K562 (cell line): ENCODE data around the gene JAKMIP2. TPM values are rescaled to one million over a fixed set of nuclear protein-coding genes. Genes with fewer than 3 reads are reported as not detected.

Experiments used
- ATAC-seq: fragments of 200-7000 bp; cut with Tn5 transposase; 3 replicates; pipeline ENCODE4 v1.9.1; 2020; ENCODE audit warnings: moderate library complexity
- BruUV-seq: library from RNA; stranded (reverse); fragments of 400-500 nt; replicated peaks from 2 replicates; lab custom pipeline; 2021; lab: Mats Ljungman, UMichigan
- CTCF ChIA-PET: fragments of 300-600 bp; formaldehyde crosslinking; extraction: SDS; loops from one replicate; lab custom pipeline; 2021; ENCODE audit warnings: low intra/inter-chr PET ratio; lab: Yijun Ruan, JAX
- POLR2A ChIA-PET: fragments of 300-600, 350-650 bp; sonication (Branson Sonifier 250); formaldehyde crosslinking; extraction: SDS; loops from one replicate; lab custom pipeline; 2021; ENCODE audit warnings: antibody characterized with exemption, inconsistent platforms; lab: Yijun Ruan, JAX
- DNase-seq, 4 experiments: peaks; one replicate each; pipeline versions ENCODE4 v3.0.0 to v3.0.0-alpha.2; 2011 to 2018; ENCODE audit warnings: low spot score in 3 of 4, mixed read lengths in 3 of 4; ENCODE audit errors: extremely low read depth in 1 of 4
- FAIRE-seq: peaks from 2 replicates; lab custom pipeline; 2011; peaks lifted over from hg19 to GRCh38; lab: Jason Lieb, UNC
- H2AFZ ChIP-seq: 2 replicates; pipeline ENCODE4 v1.6.0; 2011; ENCODE audit warnings: low read depth, low read length, control low read depth, inconsistent platforms
- H3K27ac ChIP-seq: fragments of 200-600 bp; 3 replicates; pipeline ENCODE4 v1.8.0; 2011; ENCODE audit warnings: low read depth, mild to moderate bottlenecking, control low read depth, inconsistent platforms, low read length, moderate library complexity, mixed read lengths; ENCODE audit errors: extremely low read depth
- H3K27me3 ChIP-seq, 2 experiments: fragments of 300-600 bp in 1 of 2; 2 replicates in 1 of 2; 3 replicates in 1 of 2; pipeline versions ENCODE4 v1.6.0 to v1.8.0; 2011; ENCODE audit warnings: inconsistent platforms in 2 of 2, low read length in 2 of 2, mild to moderate bottlenecking in 1 of 2, mixed read lengths in 1 of 2, moderate library complexity in 1 of 2; ENCODE audit not compliant: control insufficient read depth in 2 of 2, insufficient read depth in 2 of 2
- H3K36me3 ChIP-seq: fragments of 300-600 bp; 3 replicates; pipeline ENCODE4 v1.8.0; 2011; ENCODE audit warnings: mild to moderate bottlenecking, low read length, inconsistent platforms; ENCODE audit not compliant: control insufficient read depth, insufficient read depth
- H3K4me1 ChIP-seq, 2 experiments: fragments of 200-600 bp in 1 of 2; replicated peaks in 1 of 2; 2 replicates in 1 of 2; 3 replicates in 1 of 2; pipeline versions ENCODE4 v1.5.1 to v1.8.0; 2011; ENCODE audit warnings: inconsistent platforms in 2 of 2, low read length in 2 of 2, mild to moderate bottlenecking in 1 of 2, mixed read lengths in 1 of 2, moderate library complexity in 1 of 2; ENCODE audit not compliant: control insufficient read depth in 2 of 2, insufficient read depth in 2 of 2
- H3K4me2 ChIP-seq: 2 replicates; pipeline ENCODE4 v1.6.1; 2011; ENCODE audit warnings: low read length, control low read depth, inconsistent platforms, mixed read lengths; ENCODE audit not compliant: insufficient read depth
- H3K4me3 ChIP-seq: fragments of 200-600 bp; sonication (generic), shearing (Covaris generic); 2 replicates; pipeline ENCODE4 v1.5.1; 2016; ENCODE audit warnings: control low read depth, inconsistent platforms
- H3K79me2 ChIP-seq: fragments of 200-600 bp; 3 replicates; pipeline ENCODE4 v1.8.0; 2011; ENCODE audit warnings: low read length, inconsistent platforms; ENCODE audit not compliant: control insufficient read depth, insufficient read depth
- H3K9ac ChIP-seq, 2 experiments: 2 replicates each; pipeline versions ENCODE4 v1.6.0 to v1.6.1; 2011; ENCODE audit warnings: low read depth in 2 of 2, low read length in 2 of 2, control low read depth in 1 of 2, inconsistent platforms in 1 of 2, mild to moderate bottlenecking in 1 of 2, mixed read lengths in 1 of 2; ENCODE audit not compliant: insufficient read depth in 1 of 2
- H3K9me1 ChIP-seq: one replicate; pipeline ENCODE4 v1.6.0; 2011; ENCODE audit warnings: inconsistent platforms, mild to moderate bottlenecking, low read length, moderate library complexity; ENCODE audit not compliant: control insufficient read depth, insufficient read depth
- H3K9me3 ChIP-seq: replicated peaks from 2 replicates; pipeline ENCODE4 v1.5.1; 2011; ENCODE audit warnings: low read depth, low read length, inconsistent platforms; ENCODE audit not compliant: control insufficient read depth, insufficient read depth
- H4K20me1 ChIP-seq: replicated peaks from 2 replicates; pipeline ENCODE4 v1.6.1; 2011; ENCODE audit warnings: low read length, inconsistent platforms, mixed read lengths; ENCODE audit not compliant: control insufficient read depth, insufficient read depth
- CHD2 ChIP-seq: IDR thresholded peaks from 2 replicates; pipeline ENCODE4 v1.6.1; 2011; ENCODE audit warnings: low read depth, low read length
- EHMT2 ChIP-seq: fragments of 450-650 bp; IDR thresholded peaks from 2 replicates; pipeline ENCODE4 v1.6.1; 2018; ENCODE audit warnings: antibody characterized with exemption
- ESRRA ChIP-seq: fragments of 450-650 bp; IDR thresholded peaks from 2 replicates; pipeline ENCODE4 v1.6.1; 2014; ENCODE audit warnings: low read depth, mild to moderate bottlenecking, moderate library complexity, borderline replicate concordance
- HDAC2 ChIP-seq: fragments of 450-650 bp; IDR thresholded peaks from 2 replicates; pipeline ENCODE4 v1.6.1; 2016; ENCODE audit warnings: mild to moderate bottlenecking
- KDM1A ChIP-seq, 2 experiments: fragments of 450-650 bp; IDR thresholded peaks; 2 replicates each; pipeline ENCODE4 v1.6.1; 2016; ENCODE audit warnings: mild to moderate bottlenecking in 2 of 2
- NR3C1 ChIP-seq: sonication (generic); formaldehyde crosslinking; IDR thresholded peaks from 2 replicates; pipeline ENCODE4 v1.8.1; 2022; ENCODE audit warnings: missing genetic modification reagents
- PCBP1 ChIP-seq: fragments of 200-400 bp; formaldehyde crosslinking; IDR thresholded peaks from 2 replicates; pipeline ENCODE4 v1.6.1; 2018; ENCODE audit warnings: mild to moderate bottlenecking, low read depth, low read length; ENCODE audit not compliant: poor library complexity, severe bottlenecking
- RBFOX2 ChIP-seq: fragments of 200-400 bp; formaldehyde crosslinking; IDR thresholded peaks from 2 replicates; pipeline ENCODE4 v1.6.1; 2017; ENCODE audit warnings: low read depth, mild to moderate bottlenecking, low read length, moderate library complexity
- ZKSCAN8 ChIP-seq: fragments of 200-800 bp; sonication (Bioruptor generic); IDR thresholded peaks from 2 replicates; pipeline ENCODE4 v1.6.1; 2016; ENCODE audit warnings: missing genetic modification characterization, missing compliant biosample characterization
- ZNF699 ChIP-seq: fragments of 250-450 bp; sonication (Bioruptor Pico); IDR thresholded peaks from 2 replicates; pipeline ENCODE4 v1.8.0; 2021; ENCODE audit warnings: mild to moderate bottlenecking, moderate library complexity; ENCODE audit not compliant: insufficient replicate concordance
- WGBS: fragments of 100-300 bp; shearing (Covaris generic); methylation state at CpG from one replicate; pipeline ENCODE4 v1.1.6; 2016; ENCODE audit warnings: low coverage, mixed read lengths; ENCODE audit not compliant: insufficient coverage; ENCODE audit errors: missing lambda C conversion rate; 5-methylcytosine and 5-hydroxymethylcytosine counted together
- in situ Hi-C: fragments of 300-500 bp; cut with MboI; formaldehyde crosslinking; loops from 4 replicates; pipeline ENCODE4 v1.15.0; 2018; ENCODE audit warnings: inconsistent platforms, mixed read lengths
- intact Hi-C: fragments of 100-400 bp; cut with micrococcal nuclease; formaldehyde crosslinking; loops from 2 replicates; pipeline ENCODE4 v1.14.2; 2022
- polyA plus RNA-seq, 8 experiments: library from polyadenylated mRNA; depleted of rRNA in 4 of 8; stranded (reverse) in 5 of 8; unstranded in 3 of 8; fragments of >200 nt; fragmentation: Nextera tagmentation in 2 of 8; fragmentation: Illumina TruSeq in 1 of 8; extraction: Ambion mirVana in 2 of 8; extraction: Trizol in 1 of 8; gene quantifications; 2 replicates each; pipeline versions ENCODE4 v1.2.1 to v1.2.3, GENCODE V29; 2011 to 2014; ENCODE audit warnings: inconsistent platforms in 1 of 8, missing spikeins in 1 of 8
- total RNA-seq, 7 experiments: library from RNA; depleted of rRNA in 6 of 7; stranded (reverse); fragments of >200 nt in 6 of 7; fragmentation: Illumina TruSeq in 2 of 7; extraction: Trizol in 2 of 7; gene quantifications; 2 replicates each; pipeline versions ENCODE4 v1.2.1 to v1.2.3, GENCODE V29; 2011 to 2021; ENCODE audit warnings: low replicate concordance in 1 of 7
- TF ChIP-seq, protein P1 (sequence below): fragments of 450-650 bp; formaldehyde crosslinking; IDR thresholded peaks from 2 replicates; pipeline ENCODE4 v1.4.0; 2020; ENCODE audit warnings: mild to moderate bottlenecking, moderate library complexity
- TF ChIP-seq, protein P2 (sequence below): sonication (generic); formaldehyde crosslinking; IDR thresholded peaks from 2 replicates; pipeline ENCODE4 v1.8.0; 2022; ENCODE audit warnings: missing genetic modification reagents, mild to moderate bottlenecking, moderate library complexity, borderline replicate concordance
- TF ChIP-seq, protein P3 (sequence below), 2 experiments: IDR thresholded peaks; 2 replicates each; pipeline ENCODE4 v1.6.1; 2011; ENCODE audit warnings: borderline replicate concordance in 1 of 2, control low read depth in 1 of 2, low read depth in 1 of 2, low read length in 1 of 2, mild to moderate bottlenecking in 1 of 2, mixed read lengths in 1 of 2, moderate library complexity in 1 of 2; ENCODE audit not compliant: insufficient read depth in 1 of 2, insufficient read length in 1 of 2, poor library complexity in 1 of 2, severe bottlenecking in 1 of 2; ENCODE audit errors: extremely low read depth in 1 of 2

Gene JAKMIP2
- total and polyA plus RNA-seq, 9 of the 15 experiments (the other 6 are each of a cell fraction or from before 2014, with no cell fraction given), result not detected

GRCh38 chr5:147743678-147744374, 38.7 kb downstream of the JAKMIP2 start:
- H3K79me2 ChIP-seq, result no peaks in the 10 kb centered on the region
- H3K9me1 ChIP-seq, result no peaks in the 10 kb centered on the region
- H4K20me1 ChIP-seq, result no peaks in the 10 kb centered on the region
- POLR2A ChIA-PET, result no interaction called here
- DNase-seq (no peak), ATAC-seq (no peak), FAIRE-seq (no peak)
- BruUV-seq, result no TSS peak
- H3K9me3 ChIP-seq, result no peaks in the 10 kb centered on the region
- no peak overlapping the region for H3K4me2 ChIP-seq
- H3K27me3 ChIP-seq, result no peaks in the 10 kb centered on the region
- intact Hi-C loops (no loop called here), in situ Hi-C loops (no loop called here)
- H3K4me1 ChIP-seq, result no peaks in the 10 kb centered on the region
- H3K9ac ChIP-seq, result no peak overlapping the region
- no peak overlapping the region for H2AFZ ChIP-seq
- no peak overlapping the region for H3K4me3 ChIP-seq
- CTCF ChIA-PET, result no interaction called here
- H3K36me3 ChIP-seq, result no peaks in the 10 kb centered on the region
- H3K27ac ChIP-seq, result no peak overlapping the region
- WGBS, result 10% methylated on average over 1 of the region's 1 CpG
- TF ChIP-seq ZNF699 (CRISPR knock-in tag) (no peak), EHMT2 (no peak), RBFOX2 (no peak), HDAC2 (no peak), ZKSCAN8 (CRISPR knock-in tag) (no peak), ESRRA (no peak), CHD2 (no peak), KDM1A (IDR thresholded peaks at IDR 0.05) (no peak), NR3C1 (CRISPR knock-in tag) (no peak), PCBP1 (no peak)
- TF ChIP-seq, protein P1, sequence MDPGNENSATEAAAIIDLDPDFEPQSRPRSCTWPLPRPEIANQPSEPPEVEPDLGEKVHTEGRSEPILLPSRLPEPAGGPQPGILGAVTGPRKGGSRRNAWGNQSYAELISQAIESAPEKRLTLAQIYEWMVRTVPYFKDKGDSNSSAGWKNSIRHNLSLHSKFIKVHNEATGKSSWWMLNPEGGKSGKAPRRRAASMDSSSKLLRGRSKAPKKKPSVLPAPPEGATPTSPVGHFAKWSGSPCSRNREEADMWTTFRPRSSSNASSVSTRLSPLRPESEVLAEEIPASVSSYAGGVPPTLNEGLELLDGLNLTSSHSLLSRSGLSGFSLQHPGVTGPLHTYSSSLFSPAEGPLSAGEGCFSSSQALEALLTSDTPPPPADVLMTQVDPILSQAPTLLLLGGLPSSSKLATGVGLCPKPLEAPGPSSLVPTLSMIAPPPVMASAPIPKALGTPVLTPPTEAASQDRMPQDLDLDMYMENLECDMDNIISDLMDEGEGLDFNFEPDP, result no peak
- TF ChIP-seq, protein P2, sequence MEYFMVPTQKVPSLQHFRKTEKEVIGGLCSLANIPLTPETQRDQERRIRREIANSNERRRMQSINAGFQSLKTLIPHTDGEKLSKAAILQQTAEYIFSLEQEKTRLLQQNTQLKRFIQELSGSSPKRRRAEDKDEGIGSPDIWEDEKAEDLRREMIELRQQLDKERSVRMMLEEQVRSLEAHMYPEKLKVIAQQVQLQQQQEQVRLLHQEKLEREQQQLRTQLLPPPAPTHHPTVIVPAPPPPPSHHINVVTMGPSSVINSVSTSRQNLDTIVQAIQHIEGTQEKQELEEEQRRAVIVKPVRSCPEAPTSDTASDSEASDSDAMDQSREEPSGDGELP (CRISPR knock-in tag), result no peak
- TF ChIP-seq, protein P3, sequence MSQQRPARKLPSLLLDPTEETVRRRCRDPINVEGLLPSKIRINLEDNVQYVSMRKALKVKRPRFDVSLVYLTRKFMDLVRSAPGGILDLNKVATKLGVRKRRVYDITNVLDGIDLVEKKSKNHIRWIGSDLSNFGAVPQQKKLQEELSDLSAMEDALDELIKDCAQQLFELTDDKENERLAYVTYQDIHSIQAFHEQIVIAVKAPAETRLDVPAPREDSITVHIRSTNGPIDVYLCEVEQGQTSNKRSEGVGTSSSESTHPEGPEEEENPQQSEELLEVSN (IDR thresholded peaks at IDR 0.05; ENCODE audit: borderline replicate concordance in 1 of 2, extremely low read depth in 1 of 2, insufficient read depth in 1 of 2, insufficient read length in 1 of 2, low read depth in 1 of 2, low read length in 1 of 2, poor library complexity in 1 of 2, severe bottlenecking in 1 of 2), result no peak
